PC-3 (cell line): Measurements from ENCODE around the gene ACP6. TPM values are rescaled to one million over a fixed set of nuclear protein-coding genes. Genes with fewer than 3 reads are reported as not detected.

Source experiments
- ATAC-seq: fragments of 200-7000 bp; cut with Tn5 transposase; 2 replicates; pipeline ENCODE4 v1.9.1; 2020; ENCODE audit warnings: mild to moderate bottlenecking, moderate library complexity
- BruUV-seq: library from RNA; stranded (reverse); fragments of 400-500 nt; replicated peaks from 2 replicates; lab custom pipeline; 2021; lab: Mats Ljungman, UMichigan
- CTCF ChIA-PET: fragments of 300-600 bp; sonication (Branson Sonifier 250); formaldehyde crosslinking; loops from one replicate; lab custom pipeline; 2022; ENCODE audit warnings: antibody characterized with exemption; lab: Charles Lee
- POLR2A ChIA-PET: fragments of 300-600 bp; sonication (Branson Sonifier 250); formaldehyde crosslinking; loops from one replicate; lab custom pipeline; 2022; ENCODE audit warnings: antibody characterized with exemption; ENCODE audit not compliant: unreplicated experiment; lab: Charles Lee
- DNase-seq: peaks from one replicate; pipeline ENCODE4 v3.0.0-alpha.2; 2015
- H2AFZ ChIP-seq: fragments of 300-600 bp; sonication (generic); 2 replicates; pipeline ENCODE4 v1.6.0; 2016; ENCODE audit warnings: antibody characterized with exemption, low read length
- H3F3A ChIP-seq: fragments of 300-600 bp; sonication (generic); one replicate; pipeline ENCODE4 v1.6.0; 2017; ENCODE audit warnings: antibody characterized with exemption, low read length, control low read depth, mild to moderate bottlenecking; ENCODE audit not compliant: unreplicated experiment
- H3K27ac ChIP-seq: fragments of 300-600 bp; sonication (generic); 2 replicates; pipeline ENCODE4 v1.5.1; 2016; ENCODE audit warnings: mild to moderate bottlenecking, low read length
- H3K27me3 ChIP-seq: fragments of 300-600 bp; sonication (generic); 2 replicates; pipeline ENCODE4 v1.6.1; 2016; ENCODE audit warnings: low read length, mixed read lengths
- H3K36me3 ChIP-seq: fragments of 300-600 bp; sonication (generic); 2 replicates; pipeline ENCODE4 v1.6.1; 2016; ENCODE audit warnings: low read depth, mixed run types, low read length, mixed read lengths
- H3K4me1 ChIP-seq: fragments of 300-600 bp; sonication (generic); 2 replicates; pipeline ENCODE4 v1.5.1; 2016; ENCODE audit warnings: low read length; ENCODE audit not compliant: insufficient read depth
- H3K4me2 ChIP-seq: fragments of 300-600 bp; sonication (generic); 2 replicates; pipeline ENCODE4 v1.6.0; 2016; ENCODE audit warnings: low read length
- H3K4me3 ChIP-seq: fragments of 300-600 bp; sonication (generic); 2 replicates; pipeline ENCODE4 v1.5.1; 2016; ENCODE audit warnings: mild to moderate bottlenecking, low read length, mixed read lengths
- H3K79me2 ChIP-seq: fragments of 300-600 bp; sonication (generic); 2 replicates; pipeline ENCODE4 v1.6.1; 2017; ENCODE audit warnings: low read length, mixed read lengths
- H3K9ac ChIP-seq: fragments of 300-600 bp; sonication (generic); 2 replicates; pipeline ENCODE4 v1.6.0; 2016; ENCODE audit warnings: mild to moderate bottlenecking, low read length
- H3K9me2 ChIP-seq: fragments of 300-600 bp; sonication (generic); replicated peaks from 2 replicates; pipeline ENCODE4 v1.6.1; 2016; ENCODE audit warnings: mixed run types, low read length, mixed read lengths
- H3K9me3 ChIP-seq: fragments of 300-600 bp; sonication (generic); 2 replicates; pipeline ENCODE4 v1.6.1; 2016; ENCODE audit warnings: low read length, mixed read lengths
- H4K20me1 ChIP-seq: fragments of 300-600 bp; sonication (generic); 2 replicates; pipeline ENCODE4 v1.6.1; 2016; ENCODE audit warnings: low read length, mixed read lengths
- CTCF ChIP-seq: fragments of 300-600 bp; sonication (generic); conservative IDR thresholded peaks from 2 replicates; pipeline ENCODE4 v1.5.1; 2017; ENCODE audit warnings: antibody characterized with exemption, low read depth, mild to moderate bottlenecking, low read length
- EZH2 ChIP-seq: fragments of 300-600 bp; sonication (generic); IDR thresholded peaks from one replicate; pipeline ENCODE4 v1.6.1; 2017; ENCODE audit warnings: antibody characterized with exemption, mild to moderate bottlenecking, low read length; ENCODE audit not compliant: unreplicated experiment
- EZH2phosphoT487 ChIP-seq: fragments of 300-600 bp; sonication (generic); IDR thresholded peaks from 2 replicates; pipeline ENCODE4 v1.6.1; 2018; ENCODE audit warnings: mild to moderate bottlenecking, antibody characterized with exemption, low read length, borderline replicate concordance
- intact Hi-C: fragments of 100-400 bp; cut with micrococcal nuclease; formaldehyde crosslinking; loops from 2 replicates; pipeline ENCODE4 v1.9.0; 2023
- total RNA-seq: library from RNA; depleted of rRNA; stranded (reverse); fragments of >200 nt; gene quantifications from 2 replicates; pipeline ENCODE4 v1.2.3, GENCODE V29; 2014

Gene ACP6
- total RNA-seq, 1 experiment from 2014 or later: 51.2 TPM

- TF ChIP-seq CTCF (no peak), EZH2phosphoT487 (no peak), EZH2 (no peak)
These were observed 3.1 kb upstream of the ACP6 start for GRCh38 chr1:147673406-147673805.

GRCh38 chr1:147669469-147670318, 630 bp downstream of the ACP6 start:
- BruUV-seq: TSS peak; percentile 56
- peak overlapping the region; percentile 75 for H3K9ac ChIP-seq
- ChIA-PET CTCF (interaction anchor here (0.6 kb wide), 1 partner anchor 137 kb away, joined by 3 read pairs; no protein-coding TSS in a partner anchor), POLR2A (interaction anchor here (1.1 kb wide), 1 partner anchor 47 kb away, joined by 7 read pairs; no protein-coding TSS in a partner anchor)
- H3K4me1 ChIP-seq: peaks cover 51% of the 10 kb centered on the region
- H3K4me3 ChIP-seq: peak overlapping the region; percentile 73
- no peaks in the 10 kb centered on the region for H3K27me3 ChIP-seq
- peak overlapping the region; percentile 80 for H2AFZ ChIP-seq
- intact Hi-C loops: loop anchor here (1.0 to 5.0 kb wide), 2 partner anchors 29 to 33 kb away; no protein-coding TSS in a partner anchor
- H3K9me3 ChIP-seq: no peaks in the 10 kb centered on the region
- no peaks in the 10 kb centered on the region for H3F3A ChIP-seq
- peak; percentile 50 for ATAC-seq
- no peaks in the 10 kb centered on the region for H4K20me1 ChIP-seq
- peak overlapping the region; percentile 61 for H3K27ac ChIP-seq
- H3K36me3 ChIP-seq: peaks cover 9% of the 10 kb centered on the region; the same call in 1 of the 2 replicates
- no peak for TF ChIP-seq EZH2phosphoT487
- TF ChIP-seq CTCF: no peak
- TF ChIP-seq EZH2: no peak
- DNase-seq: peak; percentile 83
- H3K79me2 ChIP-seq: peaks cover 55% of the 10 kb centered on the region
- H3K4me2 ChIP-seq: peak overlapping the region; percentile 80
- no peaks in the 10 kb centered on the region for H3K9me2 ChIP-seq

More at GRCh38 chr1:147673406-147673805, 3.1 kb upstream of the ACP6 start:
- Histone ChIP-seq H3F3A (peaks cover 26% of the 10 kb centered on the region), H4K20me1 (no peaks in the 10 kb centered on the region), H3K79me2 (peaks cover 18% of the 10 kb centered on the region), H3K9me3 (peaks cover 11% of the 10 kb centered on the region), H3K4me2 (no peak overlapping the region), H3K27ac (no peak overlapping the region), H2AFZ (no peak overlapping the region), H3K4me1 (peaks cover 54% of the 10 kb centered on the region), H3K27me3 (no peaks in the 10 kb centered on the region), H3K4me3 (no peak overlapping the region), H3K9me2 (no peaks in the 10 kb centered on the region), H3K9ac (no peak overlapping the region), H3K36me3 (peaks cover 10% of the 10 kb centered on the region)
- no TSS peak for BruUV-seq
- peak; percentile 16 for DNase-seq
- no peak for ATAC-seq
- intact Hi-C loops: no loop called here
- ChIA-PET CTCF (no interaction called here), POLR2A (no interaction called here)
